GM12878 (cell line): ENCODE results near the gene P3H3. TPM values are rescaled to one million over a fixed set of nuclear protein-coding genes. Genes with fewer than 3 reads are reported as not detected.

Experiments
- CHD2 ChIP-seq: IDR thresholded peaks from 2 replicates; pipeline ENCODE4 v1.6.1; 2011; ENCODE audit warnings: low read depth, low read length, improper control_type of control experiment, borderline replicate concordance
- CTCF ChIP-seq, 3 experiments: IDR thresholded peaks in 2 of 3; conservative IDR thresholded peaks in 1 of 3; 2 replicates each; pipeline ENCODE4 v1.5.1; 2011; ENCODE audit warnings: low read depth in 3 of 3, low read length in 3 of 3, mild to moderate bottlenecking in 3 of 3, control low read depth in 2 of 3, moderate library complexity in 2 of 3, inconsistent platforms in 1 of 3, mixed read lengths in 1 of 3; ENCODE audit not compliant: control insufficient read depth in 2 of 3, insufficient read depth in 1 of 3; ENCODE audit errors: extremely low read depth in 1 of 3
- FOS ChIP-seq: IDR thresholded peaks from 3 replicates; pipeline ENCODE4 v1.6.1; 2011; ENCODE audit warnings: borderline replicate concordance; ENCODE audit not compliant: insufficient read length; ENCODE audit errors: extremely low read depth
- MTA3 ChIP-seq: IDR thresholded peaks from 2 replicates; pipeline ENCODE4 v1.6.1; 2012; ENCODE audit warnings: low read length, inconsistent platforms, borderline replicate concordance
- MXI1 ChIP-seq: fragments of 150-350 bp; IDR thresholded peaks from 2 replicates; pipeline ENCODE4 v1.6.1; 2011; ENCODE audit warnings: low read depth, mild to moderate bottlenecking, inconsistent platforms, low read length, improper control_type of control experiment
- NFYA ChIP-seq: IDR thresholded peaks from 2 replicates; pipeline ENCODE4 v1.6.1; 2011; ENCODE audit warnings: low read depth, mild to moderate bottlenecking, low read length, improper control_type of control experiment, borderline replicate concordance
- NR2C2 ChIP-seq: IDR thresholded peaks from 2 replicates; pipeline ENCODE4 v1.6.1; 2011; ENCODE audit warnings: borderline replicate concordance, low read depth; ENCODE audit not compliant: control insufficient read depth, insufficient read length
- NRF1 ChIP-seq: conservative IDR thresholded peaks from 2 replicates; pipeline ENCODE4 v1.6.1; 2011; ENCODE audit warnings: mild to moderate bottlenecking, low read depth, low read length, improper control_type of control experiment
- PAX8 ChIP-seq: fragments of 450-650 bp; IDR thresholded peaks from 2 replicates; pipeline ENCODE4 v1.6.1; 2017; ENCODE audit warnings: mild to moderate bottlenecking, moderate library complexity
- RAD21 ChIP-seq: IDR thresholded peaks from 2 replicates; pipeline ENCODE4 v1.6.1; 2011; ENCODE audit warnings: mild to moderate bottlenecking, low read depth, low read length, moderate library complexity; ENCODE audit not compliant: insufficient read depth
- polyA plus RNA-seq, 11 experiments: library from polyadenylated mRNA; depleted of rRNA in 4 of 11; unstranded in 6 of 11; stranded (reverse) in 5 of 11; fragments of >200 nt; fragmentation: Nextera tagmentation in 4 of 11; fragmentation: Illumina TruSeq in 1 of 11; extraction: Ambion mirVana in 4 of 11; extraction: Trizol in 1 of 11; gene quantifications; 1 replicate in 1 of 11; 2 replicates in 10 of 11; pipeline versions ENCODE4 v1.2.1 to v1.2.3, GENCODE V29; 2011 to 2016; ENCODE audit warnings: inconsistent platforms in 2 of 11, missing spikeins in 2 of 11, low read depth in 1 of 11
- total RNA-seq, 4 experiments: library from RNA; depleted of rRNA in 3 of 4; stranded (reverse); fragments of >200 nt in 3 of 4; fragmentation: Illumina TruSeq in 1 of 4; extraction: Trizol in 1 of 4; gene quantifications; 2 replicates each; pipeline versions ENCODE4 v1.2.1 to v1.2.3, GENCODE V29; 2013 to 2021
- TF ChIP-seq, protein P1 (sequence below): fragments of 450-650 bp; IDR thresholded peaks from 2 replicates; pipeline ENCODE4 v1.6.1; 2017; ENCODE audit warnings: mild to moderate bottlenecking, low read depth, inconsistent platforms; ENCODE audit not compliant: poor library complexity, severe bottlenecking
- TF ChIP-seq, protein P2 (sequence below): IDR thresholded peaks from 2 replicates; pipeline ENCODE4 v1.6.1; 2012; ENCODE audit warnings: low read depth, low read length, improper control_type of control experiment
- TF ChIP-seq, protein P3 (sequence below): fragments of 450-650 bp; IDR thresholded peaks from 2 replicates; pipeline ENCODE4 v1.6.1; 2017; ENCODE audit warnings: mild to moderate bottlenecking

Gene P3H3
- total and polyA plus RNA-seq, 10 of the 15 experiments (the other 5 are each of a cell fraction or from before 2014, with no cell fraction given), result 0.03 to 0.21 (median 0.05) TPM; not detected in 7

DNA sequence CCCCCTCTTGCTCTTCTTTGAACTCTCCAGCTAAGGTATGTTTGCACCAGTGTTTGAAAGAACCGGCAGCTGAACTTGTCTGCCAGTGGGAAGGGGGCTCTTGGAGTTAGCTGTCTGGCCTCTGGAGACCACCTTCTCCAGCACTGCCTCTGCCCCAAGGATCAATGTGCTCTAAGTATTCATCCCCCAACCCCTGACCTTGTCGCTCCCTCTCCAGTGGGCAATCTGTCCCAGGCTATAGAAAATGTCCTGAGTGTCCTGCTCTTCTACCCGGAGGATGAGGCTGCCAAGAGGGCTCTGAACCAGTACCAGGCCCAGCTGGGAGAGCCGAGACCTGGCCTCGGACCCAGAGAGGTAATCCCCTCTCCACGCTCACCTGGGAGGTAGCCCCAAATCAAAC, 2.8 kb downstream of the P3H3 start (continued):
- TF ChIP-seq FOS, result no peak
- TF ChIP-seq NFYA, result no peak
- TF ChIP-seq CTCF (IDR thresholded peaks at IDR 0.05 in 2 of 3, conservative IDR thresholded peaks at IDR 0.05 in 1 of 3; ENCODE audit: control insufficient read depth in 2 of 3, extremely low read depth in 1 of 3, insufficient read depth in 1 of 3, low read depth in 3 of 3, low read length in 3 of 3), result no peak
- TF ChIP-seq RAD21, result no peak
- no peak for TF ChIP-seq NRF1
- no peak for TF ChIP-seq MTA3
- TF ChIP-seq CHD2, result no peak
- TF ChIP-seq, protein P1, sequence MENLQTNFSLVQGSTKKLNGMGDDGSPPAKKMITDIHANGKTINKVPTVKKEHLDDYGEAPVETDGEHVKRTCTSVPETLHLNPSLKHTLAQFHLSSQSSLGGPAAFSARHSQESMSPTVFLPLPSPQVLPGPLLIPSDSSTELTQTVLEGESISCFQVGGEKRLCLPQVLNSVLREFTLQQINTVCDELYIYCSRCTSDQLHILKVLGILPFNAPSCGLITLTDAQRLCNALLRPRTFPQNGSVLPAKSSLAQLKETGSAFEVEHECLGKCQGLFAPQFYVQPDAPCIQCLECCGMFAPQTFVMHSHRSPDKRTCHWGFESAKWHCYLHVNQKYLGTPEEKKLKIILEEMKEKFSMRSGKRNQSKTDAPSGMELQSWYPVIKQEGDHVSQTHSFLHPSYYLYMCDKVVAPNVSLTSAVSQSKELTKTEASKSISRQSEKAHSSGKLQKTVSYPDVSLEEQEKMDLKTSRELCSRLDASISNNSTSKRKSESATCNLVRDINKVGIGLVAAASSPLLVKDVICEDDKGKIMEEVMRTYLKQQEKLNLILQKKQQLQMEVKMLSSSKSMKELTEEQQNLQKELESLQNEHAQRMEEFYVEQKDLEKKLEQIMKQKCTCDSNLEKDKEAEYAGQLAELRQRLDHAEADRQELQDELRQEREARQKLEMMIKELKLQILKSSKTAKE, result no peak
- TF ChIP-seq, protein P2, sequence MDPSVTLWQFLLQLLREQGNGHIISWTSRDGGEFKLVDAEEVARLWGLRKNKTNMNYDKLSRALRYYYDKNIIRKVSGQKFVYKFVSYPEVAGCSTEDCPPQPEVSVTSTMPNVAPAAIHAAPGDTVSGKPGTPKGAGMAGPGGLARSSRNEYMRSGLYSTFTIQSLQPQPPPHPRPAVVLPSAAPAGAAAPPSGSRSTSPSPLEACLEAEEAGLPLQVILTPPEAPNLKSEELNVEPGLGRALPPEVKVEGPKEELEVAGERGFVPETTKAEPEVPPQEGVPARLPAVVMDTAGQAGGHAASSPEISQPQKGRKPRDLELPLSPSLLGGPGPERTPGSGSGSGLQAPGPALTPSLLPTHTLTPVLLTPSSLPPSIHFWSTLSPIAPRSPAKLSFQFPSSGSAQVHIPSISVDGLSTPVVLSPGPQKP, result no peak
- TF ChIP-seq, protein P3, sequence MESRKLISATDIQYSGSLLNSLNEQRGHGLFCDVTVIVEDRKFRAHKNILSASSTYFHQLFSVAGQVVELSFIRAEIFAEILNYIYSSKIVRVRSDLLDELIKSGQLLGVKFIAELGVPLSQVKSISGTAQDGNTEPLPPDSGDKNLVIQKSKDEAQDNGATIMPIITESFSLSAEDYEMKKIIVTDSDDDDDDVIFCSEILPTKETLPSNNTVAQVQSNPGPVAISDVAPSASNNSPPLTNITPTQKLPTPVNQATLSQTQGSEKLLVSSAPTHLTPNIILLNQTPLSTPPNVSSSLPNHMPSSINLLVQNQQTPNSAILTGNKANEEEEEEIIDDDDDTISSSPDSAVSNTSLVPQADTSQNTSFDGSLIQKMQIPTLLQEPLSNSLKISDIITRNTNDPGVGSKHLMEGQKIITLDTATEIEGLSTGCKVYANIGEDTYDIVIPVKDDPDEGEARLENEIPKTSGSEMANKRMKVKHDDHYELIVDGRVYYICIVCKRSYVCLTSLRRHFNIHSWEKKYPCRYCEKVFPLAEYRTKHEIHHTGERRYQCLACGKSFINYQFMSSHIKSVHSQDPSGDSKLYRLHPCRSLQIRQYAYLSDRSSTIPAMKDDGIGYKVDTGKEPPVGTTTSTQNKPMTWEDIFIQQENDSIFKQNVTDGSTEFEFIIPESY, result no peak
- TF ChIP-seq MXI1, result no peak
- no peak for TF ChIP-seq PAX8
- TF ChIP-seq NR2C2, result no peak
